SK-N-SH treated with all-trans-retinoic acid at 6 μM for 48 hours (cell line): Measurements from ENCODE around the gene CPNE8.

Experiments
- PATZ1 ChIP-seq: fragments of 250-450 bp; sonication (Bioruptor Pico); IDR thresholded peaks from 2 replicates; pipeline ENCODE4 v1.8.0; 2020; ENCODE audit warnings: mild to moderate bottlenecking, moderate library complexity, borderline replicate concordance
- RARB ChIP-seq: fragments of 250-450 bp; sonication (Bioruptor Pico); IDR thresholded peaks from 2 replicates; pipeline ENCODE4 v1.8.0; 2021; ENCODE audit warnings: mild to moderate bottlenecking, moderate library complexity
- TCF4 ChIP-seq: fragments of 250-450 bp; sonication (Bioruptor Pico); IDR thresholded peaks from 2 replicates; pipeline ENCODE4 v1.8.0; 2021; ENCODE audit warnings: mild to moderate bottlenecking, moderate library complexity, borderline replicate concordance

GRCh38 chr12:38884666-38885065, 20.7 kb downstream of the CPNE8 start:
- no peak for TF ChIP-seq PATZ1 (CRISPR knock-in tag)
- TF ChIP-seq TCF4 = no peak
- no peak for TF ChIP-seq RARB (CRISPR knock-in tag)
